Hepatocyte (in vitro differentiated cells): ENCODE results near the gene ZBTB49. TPM values are rescaled to one million over a fixed set of nuclear protein-coding genes. Genes with fewer than 3 reads are reported as not detected.
A peak's percentile ranks its signal among the peaks of the same experiment; 100 is the strongest.

Experiments
- DNase-seq: peaks from one replicate; pipeline ENCODE4 v3.0.0-alpha.2; 2016; ENCODE audit warnings: low spot score
- H2AFZ ChIP-seq: fragments of 200-600 bp; sonication (generic); 2 replicates; pipeline ENCODE4 v1.6.0; 2016; ENCODE audit warnings: antibody characterized with exemption, mild to moderate bottlenecking
- H3K27ac ChIP-seq: fragments of 200-600 bp; sonication (generic); 2 replicates; pipeline ENCODE4 v1.5.1; 2016; ENCODE audit warnings: mild to moderate bottlenecking
- H3K27me3 ChIP-seq: fragments of 200-600 bp; sonication (generic); 2 replicates; pipeline ENCODE4 v1.6.1; 2016
- H3K36me3 ChIP-seq: fragments of 200-600 bp; sonication (generic); replicated peaks from 2 replicates; pipeline ENCODE4 v1.5.1; 2016; ENCODE audit warnings: low read depth; ENCODE audit not compliant: insufficient read depth
- H3K4me1 ChIP-seq: fragments of 200-600 bp; sonication (generic); 2 replicates; pipeline ENCODE4 v1.5.1; 2016; ENCODE audit warnings: mild to moderate bottlenecking, moderate library complexity; ENCODE audit not compliant: insufficient read depth
- H3K4me2 ChIP-seq: fragments of 200-600 bp; sonication (generic); 2 replicates; pipeline ENCODE4 v1.6.0; 2016
- H3K4me3 ChIP-seq: fragments of 200-600 bp; sonication (generic); 2 replicates; pipeline ENCODE4 v1.5.1; 2016; ENCODE audit warnings: mild to moderate bottlenecking
- H3K79me2 ChIP-seq: fragments of 200-600 bp; sonication (generic); 2 replicates; pipeline ENCODE4 v1.6.0; 2017; ENCODE audit warnings: mild to moderate bottlenecking
- H3K9me2 ChIP-seq: fragments of 200-600 bp; sonication (generic); replicated peaks from 2 replicates; pipeline ENCODE4 v1.6.0; 2017; ENCODE audit warnings: mild to moderate bottlenecking; ENCODE audit not compliant: insufficient read depth
- H3K9me3 ChIP-seq: fragments of 200-600 bp; sonication (generic); 2 replicates; pipeline ENCODE4 v1.5.1; 2016; ENCODE audit warnings: low read depth, mild to moderate bottlenecking
- H4K20me1 ChIP-seq: fragments of 200-600 bp; sonication (generic); 2 replicates; pipeline ENCODE4 v1.6.0; 2016; ENCODE audit warnings: mild to moderate bottlenecking; ENCODE audit not compliant: insufficient read depth, poor library complexity, severe bottlenecking
- EZH2 ChIP-seq: fragments of 200-600 bp; sonication (generic); IDR thresholded peaks from 2 replicates; pipeline ENCODE4 v1.6.1; 2016; ENCODE audit warnings: antibody characterized with exemption, mild to moderate bottlenecking, borderline replicate concordance
- EZH2phosphoT487 ChIP-seq: fragments of 200-600 bp; sonication (generic); IDR thresholded peaks from one replicate; pipeline ENCODE4 v1.6.1; 2018; ENCODE audit warnings: antibody characterized with exemption, mild to moderate bottlenecking, low read depth, moderate library complexity; ENCODE audit not compliant: unreplicated experiment, severe bottlenecking
- WGBS: methylation state at CpG from one replicate; pipeline ENCODE4 v1.1.6; 2016; ENCODE audit warnings: low lambda C conversion rate; ENCODE audit errors: missing lambda C conversion rate; 5-methylcytosine and 5-hydroxymethylcytosine counted together
- polyA plus RNA-seq: library from polyadenylated mRNA; unstranded; fragments of >200 nt; fragmentation: Nextera tagmentation; extraction: Ambion mirVana; gene quantifications from 2 replicates; pipeline ENCODE4 v1.2.1, GENCODE V29; 2016
- total RNA-seq: library from RNA; depleted of rRNA; stranded (reverse); fragments of >200 nt; gene quantifications from 2 replicates; pipeline ENCODE4 v1.2.3, GENCODE V29; 2014
- TF ChIP-seq, protein P1 (sequence below): fragments of 200-600 bp; sonication (generic); IDR thresholded peaks from 2 replicates; pipeline ENCODE4 v1.5.1; 2016; ENCODE audit warnings: antibody characterized with exemption, mild to moderate bottlenecking; ENCODE audit not compliant: poor library complexity

Gene ZBTB49, protein sequence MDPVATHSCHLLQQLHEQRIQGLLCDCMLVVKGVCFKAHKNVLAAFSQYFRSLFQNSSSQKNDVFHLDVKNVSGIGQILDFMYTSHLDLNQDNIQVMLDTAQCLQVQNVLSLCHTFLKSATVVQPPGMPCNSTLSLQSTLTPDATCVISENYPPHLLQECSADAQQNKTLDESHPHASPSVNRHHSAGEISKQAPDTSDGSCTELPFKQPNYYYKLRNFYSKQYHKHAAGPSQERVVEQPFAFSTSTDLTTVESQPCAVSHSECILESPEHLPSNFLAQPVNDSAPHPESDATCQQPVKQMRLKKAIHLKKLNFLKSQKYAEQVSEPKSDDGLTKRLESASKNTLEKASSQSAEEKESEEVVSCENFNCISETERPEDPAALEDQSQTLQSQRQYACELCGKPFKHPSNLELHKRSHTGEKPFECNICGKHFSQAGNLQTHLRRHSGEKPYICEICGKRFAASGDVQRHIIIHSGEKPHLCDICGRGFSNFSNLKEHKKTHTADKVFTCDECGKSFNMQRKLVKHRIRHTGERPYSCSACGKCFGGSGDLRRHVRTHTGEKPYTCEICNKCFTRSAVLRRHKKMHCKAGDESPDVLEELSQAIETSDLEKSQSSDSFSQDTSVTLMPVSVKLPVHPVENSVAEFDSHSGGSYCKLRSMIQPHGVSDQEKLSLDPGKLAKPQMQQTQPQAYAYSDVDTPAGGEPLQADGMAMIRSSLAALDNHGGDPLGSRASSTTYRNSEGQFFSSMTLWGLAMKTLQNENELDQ
- total RNA-seq (2.4 and 3.3 TPM in 2 replicates), polyA plus RNA-seq (2.2 and 3.5 TPM in 2 replicates)

DNA sequence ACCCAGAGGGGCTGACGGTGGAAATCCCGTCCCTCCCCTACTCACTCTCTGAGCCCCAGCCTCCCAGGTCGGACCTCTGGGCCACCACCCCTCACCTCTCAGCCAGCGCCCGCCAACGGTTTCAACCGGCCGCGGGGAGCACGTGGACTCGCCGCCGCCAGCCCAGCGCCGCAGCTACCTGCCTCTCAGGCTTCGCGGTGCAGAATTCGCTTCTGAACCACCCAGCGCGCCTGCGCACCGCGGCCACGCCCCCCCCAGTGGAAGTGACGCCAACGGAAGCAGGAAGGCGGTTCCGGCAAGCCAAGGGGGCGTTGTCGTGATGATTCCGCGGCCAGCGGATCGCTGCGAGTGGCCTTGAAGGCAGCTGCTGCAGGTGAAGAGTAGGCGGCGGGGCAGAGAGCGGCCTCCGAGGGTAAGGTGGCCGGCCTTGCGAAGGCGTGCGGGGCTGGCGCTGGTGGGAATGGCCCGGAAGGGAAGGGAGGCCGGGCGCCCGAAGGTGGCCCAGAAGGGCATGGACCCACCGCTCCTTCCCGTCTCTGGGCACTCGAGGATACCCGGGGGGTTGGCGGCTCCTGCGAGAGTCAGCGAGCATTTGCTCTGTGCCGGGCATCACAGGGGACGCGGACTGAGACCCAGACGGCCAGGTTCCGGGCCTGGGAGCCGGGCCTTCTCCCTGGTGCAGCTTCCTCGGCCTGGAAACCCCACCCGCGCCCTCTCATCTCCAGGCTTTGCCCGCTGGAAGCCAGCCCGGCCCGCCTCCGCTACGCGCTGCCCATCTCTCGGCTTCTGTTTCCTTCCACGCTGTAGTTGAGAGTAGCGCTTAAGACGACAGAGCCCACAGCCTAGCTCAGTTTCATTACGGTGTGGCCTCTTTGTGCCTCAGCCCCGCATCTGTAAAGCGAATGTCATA, at the start of gene ZBTB49, which contains the start of gene LYAR:
Gene ZBTB49 (plus strand): TSS at position 311 of the 910 bp plus-strand sequence. CDS start 9,695 bp downstream, outside the sequence.
Gene LYAR (minus strand): TSS at position 214 of the 910 bp plus-strand sequence. CDS start 6,412 bp downstream, outside the sequence.
- WGBS, result 0% methylated on average over 56 of the region's 77 CpGs
- peak within 1 kb of the TSS; percentile 55 for H2AFZ ChIP-seq
- H3K9me2 ChIP-seq, result no peaks in the 10 kb centered on the region
- H3K27me3 ChIP-seq, result no peaks in the 10 kb centered on the region
- no peaks in the 10 kb centered on the region for H3K36me3 ChIP-seq
- H3K4me1 ChIP-seq, result peaks cover 12% of the 10 kb centered on the region
- peak within 1 kb of the TSS; percentile 56 for H3K27ac ChIP-seq
- H4K20me1 ChIP-seq, result peaks cover 3% of the 10 kb centered on the region
- peak within 1 kb of the TSS; percentile 87 for H3K4me2 ChIP-seq
- H3K79me2 ChIP-seq, result peaks cover 72% of the 10 kb centered on the region
- H3K9me3 ChIP-seq, result no peaks in the 10 kb centered on the region
- no peak for TF ChIP-seq EZH2phosphoT487
- TF ChIP-seq, protein P1, sequence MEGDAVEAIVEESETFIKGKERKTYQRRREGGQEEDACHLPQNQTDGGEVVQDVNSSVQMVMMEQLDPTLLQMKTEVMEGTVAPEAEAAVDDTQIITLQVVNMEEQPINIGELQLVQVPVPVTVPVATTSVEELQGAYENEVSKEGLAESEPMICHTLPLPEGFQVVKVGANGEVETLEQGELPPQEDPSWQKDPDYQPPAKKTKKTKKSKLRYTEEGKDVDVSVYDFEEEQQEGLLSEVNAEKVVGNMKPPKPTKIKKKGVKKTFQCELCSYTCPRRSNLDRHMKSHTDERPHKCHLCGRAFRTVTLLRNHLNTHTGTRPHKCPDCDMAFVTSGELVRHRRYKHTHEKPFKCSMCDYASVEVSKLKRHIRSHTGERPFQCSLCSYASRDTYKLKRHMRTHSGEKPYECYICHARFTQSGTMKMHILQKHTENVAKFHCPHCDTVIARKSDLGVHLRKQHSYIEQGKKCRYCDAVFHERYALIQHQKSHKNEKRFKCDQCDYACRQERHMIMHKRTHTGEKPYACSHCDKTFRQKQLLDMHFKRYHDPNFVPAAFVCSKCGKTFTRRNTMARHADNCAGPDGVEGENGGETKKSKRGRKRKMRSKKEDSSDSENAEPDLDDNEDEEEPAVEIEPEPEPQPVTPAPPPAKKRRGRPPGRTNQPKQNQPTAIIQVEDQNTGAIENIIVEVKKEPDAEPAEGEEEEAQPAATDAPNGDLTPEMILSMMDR, result no peak
- no peak for TF ChIP-seq EZH2
- DNase-seq, result peak; percentile 96
- H3K4me3 ChIP-seq, result peak within 1 kb of the TSS; percentile 74

DNA sequence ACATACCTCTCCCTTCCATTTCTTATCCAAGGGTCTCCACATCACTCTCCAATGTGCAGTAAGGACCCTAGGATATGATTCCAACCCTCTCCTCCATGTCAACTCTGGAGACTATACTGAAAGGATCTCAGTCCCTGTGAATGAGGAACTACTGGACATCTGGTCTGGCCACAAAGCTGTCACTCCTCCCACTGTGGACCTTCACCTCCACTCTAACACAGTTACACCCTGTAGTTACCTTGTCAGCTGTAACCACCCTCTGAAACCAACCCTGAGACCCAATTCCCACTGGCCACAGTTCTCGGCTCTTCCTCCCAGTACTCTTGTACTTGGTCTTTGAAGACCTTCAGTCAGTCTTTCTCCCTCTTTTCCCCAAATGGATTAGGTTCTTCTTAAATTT, 44.9 kb upstream of the ZBTB49 start:
- Histone ChIP-seq H3K4me1 (peaks cover 13% of the 10 kb centered on the region), H3K79me2 (peaks cover 19% of the 10 kb centered on the region), H3K9me3 (no peaks in the 10 kb centered on the region), H3K4me2 (no peak overlapping the region), H3K27me3 (no peaks in the 10 kb centered on the region), H3K27ac (no peak overlapping the region), H2AFZ (no peak overlapping the region), H3K36me3 (no peaks in the 10 kb centered on the region), H3K9me2 (no peaks in the 10 kb centered on the region), H4K20me1 (no peaks in the 10 kb centered on the region), H3K4me3 (no peak overlapping the region)
- no peak for TF ChIP-seq EZH2phosphoT487
- no peak for TF ChIP-seq EZH2
- TF ChIP-seq, protein P1, result no peak
- WGBS, result 100% methylated on average over 1 of the region's 1 CpG
- no peak for DNase-seq

DNA sequence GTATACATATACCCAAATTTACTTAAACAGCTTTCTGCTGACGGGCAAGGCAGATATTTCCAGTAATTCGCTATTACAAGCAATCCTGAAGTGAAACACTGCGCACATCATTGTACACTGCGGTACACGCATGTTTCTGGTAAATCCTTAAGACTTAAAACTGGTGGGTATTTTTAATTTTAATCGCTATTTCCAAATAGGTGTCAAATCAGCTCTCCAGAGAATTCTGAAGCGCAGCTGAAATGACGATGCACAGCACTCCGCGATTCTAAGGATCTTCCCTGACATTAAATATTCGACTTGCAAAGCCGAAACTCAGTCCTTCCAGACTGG, 42.4 kb upstream of the ZBTB49 start:
- H3K4me1 ChIP-seq, result peaks cover 13% of the 10 kb centered on the region
- no peaks in the 10 kb centered on the region for H3K9me3 ChIP-seq
- peak overlapping the region; percentile 94 for H3K27ac ChIP-seq
- peak overlapping the region; percentile 84 for H3K4me3 ChIP-seq
- peak overlapping the region; percentile 88 for H3K4me2 ChIP-seq
- no peaks in the 10 kb centered on the region for H3K27me3 ChIP-seq
- peak overlapping the region; percentile 90 for H2AFZ ChIP-seq
- no peaks in the 10 kb centered on the region for H4K20me1 ChIP-seq
- TF ChIP-seq EZH2, result no peak
- TF ChIP-seq, protein P1, result no peak
- no peak for TF ChIP-seq EZH2phosphoT487
- H3K9me2 ChIP-seq, result no peaks in the 10 kb centered on the region
- no peaks in the 10 kb centered on the region for H3K36me3 ChIP-seq
- no peak for DNase-seq
- peaks cover 19% of the 10 kb centered on the region for H3K79me2 ChIP-seq
- WGBS, result 6% methylated on average over 12 of the region's 12 CpGs
